ACC112 (cell line): ENCODE results near the gene GRM4.
"Not testable (repeated sequence)": the region's sequence is repeated elsewhere in the genome, so short reads cannot be mapped to it uniquely, and the experiment has no call there.

Experiments
- H2AFZ ChIP-seq: fragments of 200-600 bp; sonication (generic); one replicate; pipeline ENCODE4 v1.6.0; 2017; ENCODE audit warnings: antibody characterized with exemption, low read length; ENCODE audit not compliant: unreplicated experiment
- H3K27ac ChIP-seq: fragments of 200-600 bp; sonication (generic); 2 replicates; pipeline ENCODE4 v1.5.1; 2014; ENCODE audit warnings: low read depth, mild to moderate bottlenecking, antibody characterized with exemption, low read length, moderate library complexity
- H3K27me3 ChIP-seq: fragments of 200-600 bp; sonication (generic); 2 replicates; pipeline ENCODE4 v1.6.1; 2014; ENCODE audit warnings: mild to moderate bottlenecking, antibody characterized with exemption, low read length, moderate library complexity, mixed read lengths; ENCODE audit not compliant: insufficient read depth
- H3K36me3 ChIP-seq: fragments of 200-600 bp; sonication (generic); 2 replicates; pipeline ENCODE4 v1.6.1; 2016; ENCODE audit warnings: mild to moderate bottlenecking, antibody characterized with exemption, low read length, moderate library complexity, mixed read lengths; ENCODE audit not compliant: insufficient read depth
- H3K4me1 ChIP-seq: fragments of 200-600 bp; sonication (generic); one replicate; pipeline ENCODE4 v1.6.1; 2016; ENCODE audit warnings: low read length, mixed read lengths; ENCODE audit not compliant: insufficient read depth, unreplicated experiment, control insufficient read depth
- H3K4me3 ChIP-seq: fragments of 200-600 bp; sonication (generic); 2 replicates; pipeline ENCODE4 v1.5.1; 2014; ENCODE audit warnings: mild to moderate bottlenecking, low read depth, low read length
- H3K79me2 ChIP-seq: fragments of 200-600 bp; sonication (generic); one replicate; pipeline ENCODE4 v1.6.0; 2016; ENCODE audit warnings: low read length; ENCODE audit not compliant: control insufficient read depth, unreplicated experiment, insufficient read depth

The GRM4 gene

GRCh38 chr6:34018961-34019606 is 126.8 kb downstream of the GRM4 start:
- no peaks in the 10 kb centered on the region for H3K79me2 ChIP-seq
- H3K4me1 ChIP-seq: no peaks in the 10 kb centered on the region
- no peaks in the 10 kb centered on the region for H3K36me3 ChIP-seq
- H3K4me3 ChIP-seq: no peak overlapping the region
- H2AFZ ChIP-seq: no peak overlapping the region
- peaks cover 4% of the 10 kb centered on the region; the same call in 1 of the 2 replicates for H3K27me3 ChIP-seq
- H3K27ac ChIP-seq: no peak overlapping the region

- H3K79me2 ChIP-seq: no peaks in the 10 kb centered on the region
- no peak overlapping the region for H3K4me3 ChIP-seq
- no peaks in the 10 kb centered on the region for H3K36me3 ChIP-seq
- no peak overlapping the region for H3K27ac ChIP-seq
- no peak overlapping the region for H2AFZ ChIP-seq
- H3K4me1 ChIP-seq: no peaks in the 10 kb centered on the region
- peaks cover 1% of the 10 kb centered on the region for H3K27me3 ChIP-seq
These were observed 127.9 kb downstream of the GRM4 start for GRCh38 chr6:34018026-34018425.

- H3K27me3 ChIP-seq: peaks cover 4% of the 10 kb centered on the region
These were observed 128.6 kb downstream of the GRM4 start for GRCh38 chr6:34017106-34017805.

DNA sequence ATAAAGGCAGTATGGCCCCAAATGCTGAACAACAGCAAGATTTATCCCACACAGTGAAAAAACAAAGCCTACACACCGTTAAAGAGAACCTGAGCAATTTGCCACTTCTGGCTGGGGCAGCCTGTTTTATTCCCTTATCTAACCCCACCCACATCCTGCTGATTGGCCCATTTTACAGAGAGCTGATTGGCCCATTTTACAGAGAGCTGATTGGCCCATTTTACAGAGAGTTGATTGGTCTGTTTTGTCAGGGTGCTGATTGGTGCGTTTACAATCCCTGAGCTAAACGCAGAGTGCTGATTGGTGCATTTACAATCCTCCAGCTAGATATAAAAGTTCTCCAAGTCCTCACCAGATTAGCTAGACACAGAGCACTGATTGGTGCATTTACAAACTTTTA is 129.3 kb downstream of the GRM4 start:
- not testable (repeated sequence) for H3K4me1 ChIP-seq, H3K27ac ChIP-seq, H3K36me3 ChIP-seq, H3K79me2 ChIP-seq, H2AFZ ChIP-seq, H3K4me3 ChIP-seq
- H3K27me3 ChIP-seq: peaks cover 11% of the 10 kb centered on the region

More at GRCh38 chr6:34017106-34017805, 128.6 kb downstream of the GRM4 start:
- H3K4me3 ChIP-seq: no peak overlapping the region
- no peaks in the 10 kb centered on the region for H3K79me2 ChIP-seq
- H3K4me1 ChIP-seq: no peaks in the 10 kb centered on the region
- no peak overlapping the region for H2AFZ ChIP-seq
- H3K27ac ChIP-seq: no peak overlapping the region
- no peaks in the 10 kb centered on the region for H3K36me3 ChIP-seq

DNA sequence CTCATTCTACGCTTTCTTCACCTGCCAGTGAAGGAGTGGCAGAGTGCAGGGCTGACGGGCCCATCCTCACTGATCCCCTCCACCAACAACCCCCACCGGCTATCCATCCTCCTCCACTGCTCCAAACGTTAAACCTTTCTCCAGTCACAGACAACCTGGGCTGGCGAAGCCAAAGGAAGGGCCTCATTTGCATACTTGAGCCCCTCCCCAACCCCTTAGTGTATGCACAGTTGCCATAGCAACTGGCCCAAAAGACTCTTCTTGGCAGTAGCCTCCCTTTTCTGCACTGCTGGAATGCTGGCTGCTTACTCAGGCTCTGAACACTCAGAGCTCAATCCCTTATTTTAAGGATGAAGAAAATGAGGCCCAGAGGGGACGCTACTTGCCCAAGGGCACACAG is 130.3 kb downstream of the GRM4 start:
- peaks cover 21% of the 10 kb centered on the region for H3K27me3 ChIP-seq

DNA sequence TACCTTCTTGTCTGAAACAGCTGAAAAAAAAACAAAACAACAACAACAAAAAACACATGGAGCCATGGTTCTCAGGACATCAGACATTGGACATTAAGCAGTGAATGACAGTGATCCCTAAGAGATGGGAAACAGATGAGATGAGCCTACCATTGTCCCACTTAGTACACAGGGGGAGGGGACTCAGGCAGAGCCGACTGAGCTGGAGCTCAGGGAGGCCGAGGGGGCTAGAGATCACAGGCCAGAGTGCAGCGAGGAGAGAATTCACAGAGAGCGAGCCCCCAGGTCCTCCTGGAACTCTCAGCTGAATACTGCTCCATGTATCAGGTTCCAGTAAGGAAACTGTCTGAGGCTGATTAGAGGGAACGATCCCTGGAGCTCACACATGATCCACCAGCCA is 134.6 kb downstream of the GRM4 start:
- Histone ChIP-seq H3K27me3 (peaks cover 57% of the 10 kb centered on the region), H3K36me3 (no peaks in the 10 kb centered on the region), H3K4me3 (no peak overlapping the region)

More for the DNA sequence above, 130.3 kb downstream of the GRM4 start:
- H3K79me2 ChIP-seq: no peaks in the 10 kb centered on the region
- no peak overlapping the region for H3K4me3 ChIP-seq
- no peak overlapping the region for H2AFZ ChIP-seq
- no peaks in the 10 kb centered on the region for H3K36me3 ChIP-seq
- no peak overlapping the region for H3K27ac ChIP-seq
- H3K4me1 ChIP-seq: no peaks in the 10 kb centered on the region

DNA sequence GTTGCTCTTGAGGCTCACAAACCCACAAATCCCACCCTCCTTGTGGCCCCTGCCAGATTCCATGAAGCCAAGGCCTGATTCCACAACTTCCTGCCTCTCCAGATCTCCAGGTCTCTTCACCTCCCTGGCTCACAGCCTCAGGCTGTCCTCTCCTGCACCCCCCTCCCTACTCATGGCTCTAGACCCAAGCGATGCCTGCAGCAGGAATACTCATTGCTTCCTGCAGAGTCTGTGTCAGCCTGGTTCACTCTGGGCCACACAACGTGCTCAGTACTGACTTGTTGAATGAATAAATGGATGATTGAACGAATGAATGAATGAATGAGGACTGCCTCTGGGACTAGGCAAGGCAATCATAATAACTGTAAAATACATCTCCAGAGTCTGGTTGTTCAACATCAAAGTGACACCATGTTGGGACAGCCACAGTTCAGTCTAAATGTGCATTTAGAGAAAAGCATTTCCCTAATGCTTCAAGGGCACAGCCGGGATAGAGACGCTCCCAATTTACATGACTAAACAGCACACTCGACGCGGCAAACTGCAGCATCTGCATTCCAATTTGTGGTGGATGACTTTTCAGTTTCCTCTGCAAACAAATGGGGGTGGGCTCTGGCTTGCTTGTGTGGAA is 139.9 kb downstream of the GRM4 start:
- Histone ChIP-seq H3K36me3 (no peaks in the 10 kb centered on the region), H3K27ac (no peak overlapping the region), H3K4me3 (no peak overlapping the region), H3K79me2 (no peaks in the 10 kb centered on the region), H2AFZ (no peak overlapping the region), H3K4me1 (no peaks in the 10 kb centered on the region), H3K27me3 (peaks cover 80% of the 10 kb centered on the region)

More for the DNA sequence above, 134.6 kb downstream of the GRM4 start:
- H3K4me1 ChIP-seq: no peaks in the 10 kb centered on the region
- H2AFZ ChIP-seq: no peak overlapping the region
- H3K79me2 ChIP-seq: no peaks in the 10 kb centered on the region
- H3K27ac ChIP-seq: no peak overlapping the region

GRCh38 chr6:34004706-34005105 is 141.2 kb downstream of the GRM4 start:
- H3K36me3 ChIP-seq: no peaks in the 10 kb centered on the region
- no peak overlapping the region for H3K4me3 ChIP-seq
- H3K79me2 ChIP-seq: no peaks in the 10 kb centered on the region
- peaks cover 81% of the 10 kb centered on the region for H3K27me3 ChIP-seq
- no peaks in the 10 kb centered on the region for H3K4me1 ChIP-seq
- no peak overlapping the region for H2AFZ ChIP-seq
- no peak overlapping the region for H3K27ac ChIP-seq

GRCh38 chr6:34003962-34004361 is 141.9 kb downstream of the GRM4 start:
- no peaks in the 10 kb centered on the region for H3K4me1 ChIP-seq
- no peaks in the 10 kb centered on the region for H3K79me2 ChIP-seq
- H3K27me3 ChIP-seq: peaks cover 81% of the 10 kb centered on the region
- H3K4me3 ChIP-seq: no peak overlapping the region
- H3K36me3 ChIP-seq: no peaks in the 10 kb centered on the region
- H2AFZ ChIP-seq: no peak overlapping the region
- H3K27ac ChIP-seq: no peak overlapping the region

- no peaks in the 10 kb centered on the region for H3K79me2 ChIP-seq
- no peak overlapping the region for H3K4me3 ChIP-seq
- no peak overlapping the region for H2AFZ ChIP-seq
- H3K36me3 ChIP-seq: no peaks in the 10 kb centered on the region
- H3K4me1 ChIP-seq: no peaks in the 10 kb centered on the region
- H3K27me3 ChIP-seq: peaks cover 84% of the 10 kb centered on the region
- H3K27ac ChIP-seq: no peak overlapping the region
These were observed 143.9 kb downstream of the GRM4 start for GRCh38 chr6:34001706-34002621.
